ENCODE results near the gene PBXIP1.

- TF ChIP-seq, protein P1, sequence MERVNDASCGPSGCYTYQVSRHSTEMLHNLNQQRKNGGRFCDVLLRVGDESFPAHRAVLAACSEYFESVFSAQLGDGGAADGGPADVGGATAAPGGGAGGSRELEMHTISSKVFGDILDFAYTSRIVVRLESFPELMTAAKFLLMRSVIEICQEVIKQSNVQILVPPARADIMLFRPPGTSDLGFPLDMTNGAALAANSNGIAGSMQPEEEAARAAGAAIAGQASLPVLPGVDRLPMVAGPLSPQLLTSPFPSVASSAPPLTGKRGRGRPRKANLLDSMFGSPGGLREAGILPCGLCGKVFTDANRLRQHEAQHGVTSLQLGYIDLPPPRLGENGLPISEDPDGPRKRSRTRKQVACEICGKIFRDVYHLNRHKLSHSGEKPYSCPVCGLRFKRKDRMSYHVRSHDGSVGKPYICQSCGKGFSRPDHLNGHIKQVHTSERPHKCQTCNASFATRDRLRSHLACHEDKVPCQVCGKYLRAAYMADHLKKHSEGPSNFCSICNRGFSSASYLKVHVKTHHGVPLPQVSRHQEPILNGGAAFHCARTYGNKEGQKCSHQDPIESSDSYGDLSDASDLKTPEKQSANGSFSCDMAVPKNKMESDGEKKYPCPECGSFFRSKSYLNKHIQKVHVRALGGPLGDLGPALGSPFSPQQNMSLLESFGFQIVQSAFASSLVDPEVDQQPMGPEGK (CRISPR knock-in tag; IDR thresholded peaks at IDR 0.05; ENCODE audit: borderline replicate concordance), result no peak
- TF ChIP-seq ESRRG (CRISPR knock-in tag; IDR thresholded peaks at IDR 0.05), result no peak
- TF ChIP-seq, protein P2, sequence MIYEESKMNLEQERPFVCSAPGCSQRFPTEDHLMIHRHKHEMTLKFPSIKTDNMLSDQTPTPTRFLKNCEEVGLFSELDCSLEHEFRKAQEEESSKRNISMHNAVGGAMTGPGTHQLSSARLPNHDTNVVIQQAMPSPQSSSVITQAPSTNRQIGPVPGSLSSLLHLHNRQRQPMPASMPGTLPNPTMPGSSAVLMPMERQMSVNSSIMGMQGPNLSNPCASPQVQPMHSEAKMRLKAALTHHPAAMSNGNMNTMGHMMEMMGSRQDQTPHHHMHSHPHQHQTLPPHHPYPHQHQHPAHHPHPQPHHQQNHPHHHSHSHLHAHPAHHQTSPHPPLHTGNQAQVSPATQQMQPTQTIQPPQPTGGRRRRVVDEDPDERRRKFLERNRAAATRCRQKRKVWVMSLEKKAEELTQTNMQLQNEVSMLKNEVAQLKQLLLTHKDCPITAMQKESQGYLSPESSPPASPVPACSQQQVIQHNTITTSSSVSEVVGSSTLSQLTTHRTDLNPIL (CRISPR knock-in tag; IDR thresholded peaks at IDR 0.05; ENCODE audit: low read depth), result no peak
- TF ChIP-seq ARNTL (CRISPR knock-in tag; IDR thresholded peaks at IDR 0.05; ENCODE audit: borderline replicate concordance, low read depth), result no peak
- no peak for TF ChIP-seq ZNF565 (CRISPR knock-in tag; conservative IDR thresholded peaks at IDR 0.05; ENCODE audit: low read depth)
- no peak for TF ChIP-seq ZFP30 (CRISPR knock-in tag; IDR thresholded peaks at IDR 0.05)
- no peak for TF ChIP-seq RARB (CRISPR knock-in tag; IDR thresholded peaks at IDR 0.05)
These were observed 7.0 kb upstream of the PBXIP1 start for GRCh38 chr1:154962795-154963330.

All from SK-N-SH treated with all-trans-retinoic acid at 6 μM for 48 hours (cell line).